ENCODE data around the gene FAM9C.
"Not testable (repeated sequence)": the region's sequence is repeated elsewhere in the genome, so short reads cannot be mapped to it uniquely, and the experiment has no call there.

FAM9C gene

GRCh38 chrX:13043138-13043537, 1.3 kb downstream of the FAM9C start:
- no peak for DNase-seq (ENCODE audit: low read depth)

- no peak for DNase-seq (ENCODE audit: low read depth)
Measured at GRCh38 chrX:13036896-13037295, 7.5 kb downstream of the FAM9C start.

GRCh38 chrX:13033193-13033592, 11.2 kb downstream of the FAM9C start:
- DNase-seq (ENCODE audit: low read depth): peak; percentile 44

GRCh38 chrX:13029887-13030771, 14.3 kb downstream of the FAM9C start:
- DNase-seq (ENCODE audit: low read depth): no peak

- DNase-seq (ENCODE audit: low read depth): no peak
Measured at GRCh38 chrX:13029637-13029886, 14.9 kb downstream of the FAM9C start.

- peak; percentile 67 for DNase-seq (ENCODE audit: low read depth)
Measured at GRCh38 chrX:13028871-13029636, 15.4 kb downstream of the FAM9C start.

- no peak for DNase-seq (ENCODE audit: low read depth)
Measured at GRCh38 chrX:13026877-13027652, 17.4 kb downstream of the FAM9C start.

- no peak for DNase-seq (ENCODE audit: low read depth)
Measured at GRCh38 chrX:13024986-13025385, 19.4 kb downstream of the FAM9C start.

- DNase-seq (ENCODE audit: low read depth): no peak
Measured at GRCh38 chrX:13023979-13024378, 20.4 kb downstream of the FAM9C start.

- no peak for DNase-seq (ENCODE audit: low read depth)
Measured at GRCh38 chrX:13023567-13023966, 20.9 kb downstream of the FAM9C start.

- no peak for DNase-seq (ENCODE audit: low read depth)
Measured at GRCh38 chrX:13022926-13023325, 21.5 kb downstream of the FAM9C start.

- DNase-seq (ENCODE audit: low read depth): not testable (repeated sequence)
Measured at GRCh38 chrX:13016731-13017130, 27.7 kb downstream of the FAM9C start.

GRCh38 chrX:13015536-13016236, 28.7 kb downstream of the FAM9C start:
- no peak for DNase-seq (ENCODE audit: low read depth)

GRCh38 chrX:13014111-13015096, 30.0 kb downstream of the FAM9C start:
- DNase-seq (ENCODE audit: low read depth): peak; percentile 37

- DNase-seq (ENCODE audit: low read depth): peak; percentile 52
Measured at GRCh38 chrX:13013363-13014110, 30.9 kb downstream of the FAM9C start.

- no peak for DNase-seq (ENCODE audit: low read depth)
Measured at GRCh38 chrX:13010546-13010945, 33.9 kb downstream of the FAM9C start.

GRCh38 chrX:13009844-13010243, 34.6 kb downstream of the FAM9C start:
- DNase-seq (ENCODE audit: low read depth): no peak

GRCh38 chrX:13009273-13009672, 35.1 kb downstream of the FAM9C start:
- DNase-seq (ENCODE audit: low read depth): no peak

GRCh38 chrX:13008851-13009250, 35.6 kb downstream of the FAM9C start:
- no peak for DNase-seq (ENCODE audit: low read depth)

- DNase-seq (ENCODE audit: low read depth): no peak
Measured at GRCh38 chrX:13008189-13008533, 36.3 kb downstream of the FAM9C start.

All from iris pigment epithelial cell (primary cell).